Astrocyte of the cerebellum (primary cell): Measurements from ENCODE around the gene ZNF608.
A peak's percentile ranks its signal among the peaks of the same experiment; 100 is the strongest.

Experiments used
- DNase-seq: peaks from one replicate; pipeline ENCODE4 v3.0.0-alpha.2; 2011; ENCODE audit warnings: low read depth
- H3K4me3 ChIP-seq: 2 replicates; pipeline ENCODE4 v1.5.1; 2011; ENCODE audit warnings: mild to moderate bottlenecking, low read depth, low read length, moderate library complexity
- in situ Hi-C: cut with HindIII; loops from 2 replicates; pipeline ENCODE4 v1.10.0; 2017; ENCODE audit warnings: low sequenced_read_pairs
- TF ChIP-seq, protein P1 (sequence below): IDR thresholded peaks from 2 replicates; pipeline ENCODE4 v1.5.1; 2012; ENCODE audit warnings: low read length, low read depth, moderate library complexity, mild to moderate bottlenecking; ENCODE audit errors: missing control alignments

The ZNF608 gene

DNA sequence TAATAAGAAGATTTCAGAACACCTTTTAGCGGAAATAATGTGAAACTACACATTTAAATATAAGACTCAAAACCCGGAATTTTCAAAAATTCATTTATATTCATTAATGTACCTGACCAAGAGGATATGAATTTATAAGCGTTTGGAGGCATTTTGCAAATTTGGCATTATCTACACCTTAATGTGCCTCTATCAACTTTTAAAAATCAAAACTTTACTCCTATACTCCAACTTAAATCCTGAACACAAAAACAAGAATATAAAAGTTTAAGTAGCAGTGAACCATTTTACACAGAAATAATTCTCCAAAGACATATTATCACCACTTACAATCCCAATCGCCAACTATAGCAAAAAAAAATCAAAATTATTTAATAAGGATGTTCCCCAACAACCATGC lies 3.9 kb downstream of the ZNF608 start:
- TF ChIP-seq, protein P1, sequence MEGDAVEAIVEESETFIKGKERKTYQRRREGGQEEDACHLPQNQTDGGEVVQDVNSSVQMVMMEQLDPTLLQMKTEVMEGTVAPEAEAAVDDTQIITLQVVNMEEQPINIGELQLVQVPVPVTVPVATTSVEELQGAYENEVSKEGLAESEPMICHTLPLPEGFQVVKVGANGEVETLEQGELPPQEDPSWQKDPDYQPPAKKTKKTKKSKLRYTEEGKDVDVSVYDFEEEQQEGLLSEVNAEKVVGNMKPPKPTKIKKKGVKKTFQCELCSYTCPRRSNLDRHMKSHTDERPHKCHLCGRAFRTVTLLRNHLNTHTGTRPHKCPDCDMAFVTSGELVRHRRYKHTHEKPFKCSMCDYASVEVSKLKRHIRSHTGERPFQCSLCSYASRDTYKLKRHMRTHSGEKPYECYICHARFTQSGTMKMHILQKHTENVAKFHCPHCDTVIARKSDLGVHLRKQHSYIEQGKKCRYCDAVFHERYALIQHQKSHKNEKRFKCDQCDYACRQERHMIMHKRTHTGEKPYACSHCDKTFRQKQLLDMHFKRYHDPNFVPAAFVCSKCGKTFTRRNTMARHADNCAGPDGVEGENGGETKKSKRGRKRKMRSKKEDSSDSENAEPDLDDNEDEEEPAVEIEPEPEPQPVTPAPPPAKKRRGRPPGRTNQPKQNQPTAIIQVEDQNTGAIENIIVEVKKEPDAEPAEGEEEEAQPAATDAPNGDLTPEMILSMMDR, result no peak
- in situ Hi-C loops, result loop anchor here (5.0 kb wide), 1 partner anchor 85 kb away; no protein-coding TSS in a partner anchor
- DNase-seq, result no peak
- H3K4me3 ChIP-seq, result peak overlapping the region; percentile 71

DNA sequence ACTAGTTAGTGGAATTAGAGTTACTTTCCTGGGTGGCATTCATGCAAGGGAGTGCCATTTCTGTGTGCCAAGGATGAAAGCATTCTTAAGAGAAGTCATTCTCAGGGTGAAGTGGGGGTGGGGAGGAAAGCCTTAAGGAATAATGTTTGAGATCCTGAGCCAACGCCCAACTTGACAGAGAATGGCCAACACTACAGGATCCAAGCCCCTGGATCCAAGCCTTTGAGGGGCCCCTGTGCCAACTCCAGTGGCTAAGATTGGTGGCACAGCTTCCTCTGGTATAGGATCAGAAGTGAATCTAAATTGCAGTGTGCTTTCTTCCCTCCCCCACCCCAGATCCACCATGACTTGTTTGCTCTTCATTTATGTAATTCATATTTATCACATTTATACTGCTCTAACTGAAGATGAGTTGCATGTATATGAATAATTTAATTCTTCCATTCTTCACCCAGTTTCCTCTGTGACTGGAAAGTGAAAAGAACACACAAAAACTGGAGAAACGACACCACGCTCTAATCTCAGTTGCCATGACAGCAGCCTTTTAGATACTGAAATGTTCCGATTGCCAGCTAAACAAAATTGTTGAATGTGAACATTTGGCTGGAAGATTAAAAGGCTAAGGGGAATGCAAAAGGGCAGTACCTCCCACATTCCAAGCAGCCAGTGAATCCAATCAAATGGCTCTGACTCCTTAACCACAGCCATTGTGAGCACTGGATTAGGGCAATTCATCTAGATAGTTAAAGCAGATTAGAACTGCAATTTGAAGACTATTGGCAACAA lies 4.5 kb downstream of the ZNF608 start:
- in situ Hi-C loops, result loop anchor here (5.0 kb wide), 1 partner anchor 85 kb away; no protein-coding TSS in a partner anchor
- TF ChIP-seq, protein P1, result no peak
- peak; percentile 93 for DNase-seq
- H3K4me3 ChIP-seq, result peak overlapping the region; percentile 71

DNA sequence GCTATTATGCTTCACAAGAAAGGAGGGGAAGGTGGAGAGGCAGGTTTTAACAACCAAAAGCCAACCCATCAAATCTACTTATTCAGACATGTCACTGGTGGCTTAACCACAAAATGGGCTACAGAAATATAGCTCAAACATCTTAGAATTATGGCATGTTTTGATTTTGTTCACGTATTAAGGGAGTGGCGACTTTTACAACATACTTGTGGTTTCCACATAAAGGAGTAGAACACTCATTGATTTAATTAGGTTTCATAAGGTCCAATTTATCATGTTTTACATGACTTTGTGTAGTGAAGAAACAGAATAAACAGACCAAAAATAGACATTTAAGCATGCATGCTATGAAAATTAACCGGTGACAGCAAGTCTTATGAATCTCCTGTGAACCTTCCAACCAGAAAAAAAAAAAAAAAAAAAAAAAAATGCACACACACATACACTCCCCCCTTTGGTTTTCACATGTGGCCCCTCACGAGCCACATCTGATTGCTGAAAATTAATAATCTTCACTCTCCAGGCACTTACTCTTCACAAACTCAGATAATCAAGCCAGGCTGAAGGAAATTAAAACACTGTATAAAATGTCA lies 5.4 kb downstream of the ZNF608 start:
- peak; percentile 68 for DNase-seq
- in situ Hi-C loops, result loop anchor here (5.0 kb wide), 1 partner anchor 84 kb away; no protein-coding TSS in a partner anchor
- TF ChIP-seq, protein P1, result no peak
- no peak overlapping the region for H3K4me3 ChIP-seq

DNA sequence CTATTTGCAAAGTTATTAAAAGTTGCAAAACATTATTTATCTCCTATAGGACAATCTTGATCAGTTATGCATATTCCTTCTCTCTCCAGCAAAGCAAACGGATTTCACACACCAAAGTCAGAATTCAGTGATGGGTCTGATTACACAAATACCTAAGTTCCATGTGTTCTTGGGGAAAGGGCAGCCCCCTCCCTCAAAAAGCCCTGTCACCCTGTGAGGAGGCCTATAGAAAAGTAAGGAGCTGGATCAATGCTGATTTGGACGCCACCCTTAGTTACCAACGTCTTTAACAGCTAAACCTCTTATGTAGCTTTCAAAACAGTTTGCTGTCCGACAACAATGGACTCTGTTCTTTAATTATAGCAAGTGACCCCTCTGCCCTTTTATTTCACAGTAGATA lies 6.4 kb downstream of the ZNF608 start:
- in situ Hi-C loops, result loop anchor here (5.0 kb wide), 1 partner anchor 83 kb away; no protein-coding TSS in a partner anchor
- H3K4me3 ChIP-seq, result no peak overlapping the region

DNA sequence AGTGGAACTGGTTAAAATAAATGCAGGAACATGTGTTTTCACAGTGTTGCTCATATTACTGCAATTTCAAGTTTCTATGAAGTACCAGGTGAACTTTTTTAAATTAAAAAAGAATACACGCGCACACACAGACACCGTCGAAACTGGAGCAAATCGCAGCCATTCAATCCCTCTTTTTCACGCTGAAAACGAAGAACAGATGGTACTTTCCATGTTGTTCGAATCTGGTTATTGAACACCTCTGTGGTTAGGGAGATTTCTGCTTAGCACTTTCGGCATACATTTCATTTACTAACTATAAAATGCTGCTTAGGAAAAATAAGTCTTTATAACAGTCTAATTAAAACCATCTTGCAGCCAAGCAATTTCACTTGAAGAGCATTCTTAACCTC lies 6.8 kb downstream of the ZNF608 start:
- no peak overlapping the region for H3K4me3 ChIP-seq
- no peak for DNase-seq
- TF ChIP-seq, protein P1, result no peak
- in situ Hi-C loops, result loop anchor here (5.0 kb wide), 1 partner anchor 82 kb away; no protein-coding TSS in a partner anchor

More for the DNA sequence above, 6.4 kb downstream of the ZNF608 start:
- TF ChIP-seq, protein P1, result no peak
- no peak for DNase-seq

DNA sequence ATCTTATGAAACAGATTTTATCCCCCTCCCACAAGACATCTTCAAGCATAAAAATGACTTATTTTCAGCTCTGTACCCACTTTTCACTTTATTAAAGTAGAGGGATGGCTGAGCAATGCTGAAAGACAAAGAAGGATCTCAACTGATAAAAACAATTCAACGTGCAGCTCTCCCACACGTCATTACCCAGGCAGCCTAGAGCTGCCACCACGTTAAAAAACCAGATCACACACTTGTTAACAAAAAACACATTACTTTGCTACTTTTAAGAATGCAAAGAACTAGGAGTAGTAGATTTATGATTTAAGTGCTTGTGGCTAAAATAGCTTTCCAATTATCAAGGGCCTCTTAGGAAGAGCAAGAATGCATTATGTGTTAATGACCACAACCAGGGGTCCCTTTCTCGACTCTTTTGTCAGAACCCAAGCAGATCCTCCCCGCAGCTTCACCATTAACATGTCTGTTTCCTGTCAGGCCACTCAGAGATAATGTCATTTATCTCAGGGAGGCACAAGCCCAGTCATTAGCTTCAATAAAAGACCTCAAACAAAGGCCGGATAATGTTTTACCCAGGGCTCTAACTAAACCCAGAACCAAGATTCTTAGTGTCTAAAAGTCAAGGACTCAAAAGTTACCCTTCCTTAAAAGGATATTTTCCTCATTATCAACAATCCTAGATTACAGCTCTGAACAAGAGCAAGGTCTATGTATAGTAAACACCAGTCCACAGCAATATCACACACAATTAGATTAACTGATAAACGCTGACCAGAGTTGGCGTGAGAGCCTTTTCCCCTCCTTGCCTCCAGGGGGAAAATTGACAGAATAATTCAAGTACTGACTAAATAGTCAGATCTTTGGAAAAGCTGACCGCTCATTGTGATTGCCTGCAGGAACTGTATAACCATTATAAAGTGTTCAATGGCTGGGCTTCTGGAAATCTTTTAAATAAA lies 7.5 kb downstream of the ZNF608 start:
- no peak overlapping the region for H3K4me3 ChIP-seq
- TF ChIP-seq, protein P1, result no peak
- no peak for DNase-seq
- in situ Hi-C loops, result no loop called here
